Effector memory CD4-positive, alpha-beta T cell (primary cell): ENCODE data around the gene KIAA1671.
"Not testable (repeated sequence)": the region's sequence is repeated elsewhere in the genome, so short reads cannot be mapped to it uniquely, and the experiment has no call there.

ENCODE experiments used
- DNase-seq, 3 donors: peaks; one replicate each; pipeline ENCODE4 v3.0.0-alpha.2; 2020
- H3K27ac ChIP-seq: 2 replicates; pipeline ENCODE4 v1.7.0; 2013; ENCODE audit warnings: mild to moderate bottlenecking, low read length, moderate library complexity; ENCODE audit not compliant: insufficient read depth, poor library complexity, severe bottlenecking
- H3K27me3 ChIP-seq: replicated peaks from 2 replicates; pipeline ENCODE4 v1.7.0; 2013; ENCODE audit warnings: mild to moderate bottlenecking, low read length; ENCODE audit not compliant: insufficient read depth, control insufficient read depth, poor library complexity, severe bottlenecking
- H3K36me3 ChIP-seq: 2 replicates; pipeline ENCODE4 v1.7.0; 2013; ENCODE audit warnings: mild to moderate bottlenecking, low read length, moderate library complexity; ENCODE audit not compliant: control insufficient read depth, insufficient read depth
- H3K4me1 ChIP-seq: 2 replicates; pipeline ENCODE4 v1.7.0; 2013; ENCODE audit warnings: low read length, mild to moderate bottlenecking; ENCODE audit not compliant: control insufficient read depth, insufficient read depth, poor library complexity, severe bottlenecking
- H3K4me3 ChIP-seq: 2 replicates; pipeline ENCODE4 v1.7.0; 2013; ENCODE audit warnings: low read length, low read depth, mild to moderate bottlenecking; ENCODE audit not compliant: insufficient read depth, poor library complexity, severe bottlenecking
- H3K9me3 ChIP-seq: 2 replicates; pipeline ENCODE4 v1.7.0; 2013; ENCODE audit warnings: mild to moderate bottlenecking, low read length, moderate library complexity; ENCODE audit not compliant: control insufficient read depth

KIAA1671 gene

DNA sequence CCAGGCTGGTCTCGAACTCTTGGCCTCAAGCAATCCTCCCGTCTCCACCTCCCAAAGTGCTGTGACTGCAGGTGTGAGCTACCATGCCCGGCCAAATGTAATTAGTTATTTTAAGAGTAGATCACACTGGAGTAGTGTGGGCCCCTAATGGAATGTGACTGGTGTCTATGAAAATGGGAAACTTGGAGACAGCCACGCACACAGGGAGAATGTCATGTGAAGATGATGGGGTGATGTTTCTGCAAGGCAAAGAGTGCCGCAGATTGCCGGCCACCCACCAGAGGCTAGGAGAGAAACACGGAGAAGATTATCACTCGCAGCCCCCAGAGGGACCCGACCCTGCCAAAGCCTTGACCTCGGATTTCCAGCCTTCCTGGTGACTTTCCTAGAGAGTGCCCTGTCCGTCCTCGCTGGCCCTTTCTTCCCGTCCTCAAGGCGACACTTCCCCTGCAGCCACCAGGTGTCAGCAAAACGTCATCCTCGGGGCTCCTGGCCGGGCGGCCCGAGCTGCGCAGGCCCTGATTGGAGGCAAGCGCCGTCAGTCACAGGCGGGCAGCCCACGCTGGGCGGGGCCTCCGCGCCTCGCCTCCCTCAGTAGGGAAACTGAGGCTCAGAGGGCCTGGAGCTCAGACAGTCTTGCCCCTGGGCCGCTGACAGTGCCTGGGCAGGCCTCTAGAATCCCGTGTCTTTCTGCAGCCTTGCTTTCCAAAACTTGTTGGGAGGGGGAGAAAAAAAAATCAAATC is 283.2 kb downstream of the KIAA1671 start:
- no peak overlapping the region for H3K4me3 ChIP-seq
- no peaks in the 10 kb centered on the region for H3K36me3 ChIP-seq
- no peaks in the 10 kb centered on the region for H3K9me3 ChIP-seq
- DNase-seq: peak in 1 of 3 donors; percentile 1
- H3K27ac ChIP-seq: no peak overlapping the region
- H3K27me3 ChIP-seq: no peaks in the 10 kb centered on the region
- no peaks in the 10 kb centered on the region for H3K4me1 ChIP-seq

GRCh38 chr22:25236417-25236816 is 283.9 kb downstream of the KIAA1671 start:
- H3K4me3 ChIP-seq: no peak overlapping the region
- H3K27me3 ChIP-seq: no peaks in the 10 kb centered on the region
- DNase-seq: no peak
- H3K4me1 ChIP-seq: no peaks in the 10 kb centered on the region
- H3K36me3 ChIP-seq: no peaks in the 10 kb centered on the region
- no peaks in the 10 kb centered on the region for H3K9me3 ChIP-seq
- H3K27ac ChIP-seq: no peak overlapping the region

- no peak for DNase-seq
- H3K4me1 ChIP-seq: no peaks in the 10 kb centered on the region
- no peak overlapping the region for H3K27ac ChIP-seq
- H3K4me3 ChIP-seq: no peak overlapping the region
- H3K36me3 ChIP-seq: no peaks in the 10 kb centered on the region
- H3K27me3 ChIP-seq: no peaks in the 10 kb centered on the region
- no peaks in the 10 kb centered on the region for H3K9me3 ChIP-seq
Measured at GRCh38 chr22:25237503-25237902, 285.0 kb downstream of the KIAA1671 start.

GRCh38 chr22:25238058-25238457 is 285.5 kb downstream of the KIAA1671 start:
- not testable (repeated sequence) for H3K4me1 ChIP-seq, H3K27ac ChIP-seq, H3K27me3 ChIP-seq, H3K9me3 ChIP-seq, H3K4me3 ChIP-seq, H3K36me3 ChIP-seq, DNase-seq
